Measurements from ENCODE around the gene WNT9A.

WNT9A gene

GRCh38 chr1:227895828-227896685 lies 51.7 kb downstream of the WNT9A start:
- DNase-seq (ENCODE audit: low read depth, low spot score), result no peak
- no peak overlapping the region for H3K4me3 ChIP-seq (ENCODE audit: low read depth, low read length)
- in situ Hi-C loops (cut with HindIII; ENCODE audit: low sequenced_read_pairs), result no loop called here
- no peak for TF ChIP-seq CTCF (IDR thresholded peaks at IDR 0.05; ENCODE audit: low read depth, low read length)

- no peak for DNase-seq (ENCODE audit: low read depth, low spot score)
- in situ Hi-C loops (cut with HindIII; ENCODE audit: low sequenced_read_pairs), result no loop called here
- H3K4me3 ChIP-seq (ENCODE audit: low read depth, low read length), result no peak overlapping the region
- TF ChIP-seq CTCF (IDR thresholded peaks at IDR 0.05; ENCODE audit: low read depth, low read length), result no peak
Observed at GRCh38 chr1:227894831-227895451, 52.8 kb downstream of the WNT9A start.

GRCh38 chr1:227893949-227894721 lies 53.6 kb downstream of the WNT9A start:
- DNase-seq (ENCODE audit: low read depth, low spot score), result no peak
- in situ Hi-C loops (cut with HindIII; ENCODE audit: low sequenced_read_pairs), result no loop called here
- H3K4me3 ChIP-seq (ENCODE audit: low read depth, low read length), result no peak overlapping the region
- no peak for TF ChIP-seq CTCF (IDR thresholded peaks at IDR 0.05; ENCODE audit: low read depth, low read length)

- no peak for DNase-seq (ENCODE audit: low read depth, low spot score)
- H3K4me3 ChIP-seq (ENCODE audit: low read depth, low read length), result no peak overlapping the region
- TF ChIP-seq CTCF (IDR thresholded peaks at IDR 0.05; ENCODE audit: low read depth, low read length), result no peak
- in situ Hi-C loops (cut with HindIII; ENCODE audit: low sequenced_read_pairs), result no loop called here
Observed at GRCh38 chr1:227893300-227893948, 54.3 kb downstream of the WNT9A start.

- no peak for TF ChIP-seq CTCF (IDR thresholded peaks at IDR 0.05; ENCODE audit: low read depth, low read length)
Observed at GRCh38 chr1:227892489-227893299, 55.0 kb downstream of the WNT9A start.

More at GRCh38 chr1:227892489-227893299, 55.0 kb downstream of the WNT9A start:
- in situ Hi-C loops (cut with HindIII; ENCODE audit: low sequenced_read_pairs), result no loop called here
- no peak for DNase-seq (ENCODE audit: low read depth, low spot score)
- no peak overlapping the region for H3K4me3 ChIP-seq (ENCODE audit: low read depth, low read length)

All from astrocyte of the spinal cord (primary cell).